NCI-H1436 (cell line): ENCODE measurements around the gene COL18A1.

Source experiments
- DNase-seq: peaks from one replicate; lab custom pipeline; 2025; lab: John Stamatoyannopoulos, UW

COL18A1 gene

DNA sequence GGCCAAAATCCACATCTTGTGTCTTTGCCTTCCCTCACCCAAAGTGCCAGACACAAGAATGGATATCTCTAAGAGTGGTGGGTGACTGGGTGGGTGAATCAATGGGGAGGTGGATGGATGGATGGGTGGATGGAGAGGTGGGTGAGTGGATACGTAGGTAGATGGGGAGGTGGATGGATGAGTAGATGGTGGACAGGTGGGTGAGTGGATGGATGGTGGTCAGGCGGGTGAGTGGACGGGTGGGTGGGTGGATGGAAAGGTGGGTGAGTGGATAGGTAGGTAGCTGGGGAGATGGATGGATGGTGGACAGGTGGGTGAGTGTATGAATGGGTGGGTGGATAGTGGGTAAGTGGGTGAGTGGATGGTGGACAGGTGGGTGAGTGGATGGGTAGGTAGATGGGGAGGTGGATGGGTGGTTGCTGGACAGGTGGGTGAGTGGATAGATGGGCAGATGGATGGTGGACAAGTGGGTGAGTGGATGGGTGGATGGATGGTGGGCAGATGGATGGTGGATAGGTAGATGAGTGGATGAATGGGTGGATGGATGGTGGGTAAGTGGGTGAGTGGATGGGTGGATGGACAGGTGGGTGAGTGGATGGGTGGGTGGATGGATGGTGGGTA is 103.0 kb downstream of the COL18A1 start:
- no peak for DNase-seq

DNA sequence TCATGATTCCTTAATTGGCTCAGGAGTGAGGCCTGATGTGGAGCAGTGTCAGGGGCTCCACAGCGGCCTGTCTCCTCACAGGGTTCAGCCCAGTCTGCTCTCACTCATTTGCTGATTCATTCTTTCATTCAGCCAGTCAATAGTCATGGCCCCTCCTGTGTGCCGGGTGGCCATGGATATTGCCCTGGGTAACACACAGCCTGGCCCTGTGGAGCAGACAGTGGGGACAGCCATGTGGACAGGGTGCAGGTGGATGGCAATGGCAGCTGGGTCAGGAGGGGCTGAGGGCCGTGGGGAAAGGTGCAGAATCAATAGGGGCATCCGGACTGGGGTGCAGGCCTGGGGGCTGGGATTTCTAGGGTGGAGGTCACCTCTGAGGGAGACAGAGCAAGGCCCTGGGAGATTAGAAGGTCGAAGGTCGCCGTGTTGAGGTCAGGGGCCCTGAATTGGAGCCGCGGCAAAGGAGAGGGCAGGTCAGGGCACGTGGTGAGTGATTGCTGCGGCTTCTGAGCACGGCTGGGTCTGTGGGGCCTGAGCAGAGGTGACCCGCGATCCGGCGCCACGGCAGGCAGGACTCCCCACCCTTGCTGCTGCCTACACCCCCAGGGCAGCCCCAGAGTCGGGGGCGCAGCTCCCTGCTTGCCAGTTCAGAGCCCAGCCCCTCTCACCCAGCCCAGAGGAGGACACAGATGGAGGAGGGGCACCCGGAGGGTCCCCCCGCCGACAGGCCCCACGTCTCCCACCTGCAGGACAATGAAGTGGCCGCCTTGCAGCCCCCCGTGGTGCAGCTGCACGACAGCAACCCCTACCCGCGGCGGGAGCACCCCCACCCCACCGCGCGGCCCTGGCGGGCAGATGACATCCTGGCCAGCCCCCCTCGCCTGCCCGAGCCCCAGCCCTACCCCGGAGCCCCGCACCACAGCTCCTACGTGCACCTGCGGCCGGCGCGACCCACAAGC is 103.9 kb downstream of the COL18A1 start:
- DNase-seq = no peak

DNA sequence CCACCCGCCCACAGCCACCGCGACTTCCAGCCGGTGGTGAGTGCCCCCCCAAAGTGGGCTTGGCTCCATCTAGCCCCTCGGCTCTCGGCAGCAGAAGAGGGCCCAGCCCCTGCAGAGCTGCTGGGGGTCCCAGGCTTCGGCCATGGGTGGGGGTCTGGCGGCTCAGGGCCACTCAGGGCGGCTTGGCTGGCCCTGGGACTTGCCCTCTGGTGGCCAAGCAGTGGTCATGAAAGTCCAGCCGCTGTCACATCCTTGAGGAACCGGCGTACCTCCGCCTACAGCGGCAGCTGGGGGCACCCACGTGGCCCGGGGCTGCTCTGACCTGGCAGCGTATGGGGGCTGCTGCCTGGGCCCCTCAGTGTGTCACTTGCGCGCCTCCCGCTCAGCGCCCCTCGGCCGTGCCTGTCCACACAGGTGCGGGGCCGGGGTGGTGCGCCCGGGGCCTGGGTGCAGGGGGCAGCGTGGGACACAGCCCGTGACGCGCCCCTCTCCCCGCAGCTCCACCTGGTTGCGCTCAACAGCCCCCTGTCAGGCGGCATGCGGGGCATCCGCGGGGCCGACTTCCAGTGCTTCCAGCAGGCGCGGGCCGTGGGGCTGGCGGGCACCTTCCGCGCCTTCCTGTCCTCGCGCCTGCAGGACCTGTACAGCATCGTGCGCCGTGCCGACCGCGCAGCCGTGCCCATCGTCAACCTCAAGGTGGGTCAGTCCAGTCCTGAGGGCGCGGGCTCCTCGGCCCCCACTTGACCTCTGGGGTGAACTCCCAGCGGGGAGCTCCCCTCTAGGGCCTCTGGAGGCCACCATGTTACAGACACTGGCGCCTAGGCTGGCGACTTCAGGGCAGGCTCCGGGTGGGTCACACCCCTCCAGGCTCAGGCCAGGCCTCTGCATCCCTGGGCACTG is 104.9 kb downstream of the COL18A1 start:
- no peak for DNase-seq

DNA sequence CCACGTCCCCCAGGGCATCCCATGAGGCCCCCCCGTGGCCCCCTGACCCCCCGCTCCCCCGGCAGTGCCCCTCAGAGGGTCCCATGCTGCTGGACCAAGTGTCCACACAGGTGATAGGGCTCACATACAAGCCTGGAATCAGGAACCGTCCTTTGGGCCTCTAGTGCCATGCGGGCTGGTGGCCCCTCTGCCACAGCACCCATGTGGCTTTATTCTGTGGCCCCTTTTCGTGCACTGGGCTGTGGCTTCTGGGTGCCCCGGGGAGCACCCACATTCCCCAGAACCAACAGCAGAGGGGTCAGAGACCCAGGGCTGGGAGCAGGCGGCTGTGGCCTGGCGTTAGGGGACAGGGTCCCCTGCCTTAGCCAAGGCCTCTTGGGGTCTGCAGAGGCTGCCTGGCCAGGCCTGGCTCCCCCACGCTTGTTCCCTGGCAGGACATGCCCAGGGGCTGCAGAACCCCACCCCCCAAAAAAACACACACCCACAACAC is 105.5 kb downstream of the COL18A1 start:
- DNase-seq = no peak

- no peak for DNase-seq
These were observed 106.0 kb downstream of the COL18A1 start for GRCh38 chr21:45511007-45511406.

DNA sequence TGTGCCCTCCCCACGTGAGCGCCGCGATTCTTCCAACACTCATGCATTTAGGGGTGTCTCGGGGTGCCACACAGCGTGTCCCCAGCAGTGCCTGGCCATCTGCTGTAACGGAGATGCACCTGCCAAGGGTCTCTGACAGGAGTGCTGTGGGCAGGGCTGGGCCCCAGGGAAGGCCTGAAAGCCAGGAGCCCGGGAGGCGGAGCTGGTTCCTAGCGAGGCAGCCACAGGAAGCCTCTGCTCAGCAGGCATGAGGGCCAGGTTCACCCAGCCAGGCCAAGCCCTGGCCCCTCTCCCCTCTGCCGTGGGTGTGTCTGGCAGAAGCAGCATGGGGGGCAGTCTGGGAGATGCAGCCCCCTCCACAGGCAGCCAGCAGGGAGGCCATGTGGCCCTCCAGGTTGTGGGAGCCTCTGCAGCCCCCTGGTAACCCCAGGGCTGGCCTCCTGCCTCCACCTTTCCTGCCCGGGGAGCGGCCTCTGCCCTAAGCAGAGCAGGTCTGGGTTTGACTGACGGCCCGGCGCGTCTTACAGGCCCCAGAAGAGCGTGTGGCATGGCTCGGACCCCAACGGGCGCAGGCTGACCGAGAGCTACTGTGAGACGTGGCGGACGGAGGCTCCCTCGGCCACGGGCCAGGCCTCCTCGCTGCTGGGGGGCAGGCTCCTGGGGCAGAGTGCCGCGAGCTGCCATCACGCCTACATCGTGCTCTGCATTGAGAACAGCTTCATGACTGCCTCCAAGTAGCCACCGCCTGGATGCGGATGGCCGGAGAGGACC is 106.9 kb downstream of the COL18A1 start:
- DNase-seq = no peak

DNA sequence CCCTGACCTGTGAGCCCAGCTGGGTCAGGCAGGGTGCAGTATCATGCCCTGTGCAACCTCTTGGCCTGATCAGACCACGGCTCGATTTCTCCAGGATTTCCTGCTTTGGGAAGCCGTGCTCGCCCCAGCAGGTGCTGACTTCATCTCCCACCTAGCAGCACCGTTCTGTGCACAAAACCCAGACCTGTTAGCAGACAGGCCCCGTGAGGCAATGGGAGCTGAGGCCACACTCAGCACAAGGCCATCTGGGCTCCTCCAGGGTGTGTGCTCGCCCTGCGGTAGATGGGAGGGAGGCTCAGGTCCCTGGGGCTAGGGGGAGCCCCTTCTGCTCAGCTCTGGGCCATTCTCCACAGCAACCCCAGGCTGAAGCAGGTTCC is 107.6 kb downstream of the COL18A1 start:
- no peak for DNase-seq

GRCh38 chr21:45513003-45513717 is 108.2 kb downstream of the COL18A1 start:
- DNase-seq = no peak

DNA sequence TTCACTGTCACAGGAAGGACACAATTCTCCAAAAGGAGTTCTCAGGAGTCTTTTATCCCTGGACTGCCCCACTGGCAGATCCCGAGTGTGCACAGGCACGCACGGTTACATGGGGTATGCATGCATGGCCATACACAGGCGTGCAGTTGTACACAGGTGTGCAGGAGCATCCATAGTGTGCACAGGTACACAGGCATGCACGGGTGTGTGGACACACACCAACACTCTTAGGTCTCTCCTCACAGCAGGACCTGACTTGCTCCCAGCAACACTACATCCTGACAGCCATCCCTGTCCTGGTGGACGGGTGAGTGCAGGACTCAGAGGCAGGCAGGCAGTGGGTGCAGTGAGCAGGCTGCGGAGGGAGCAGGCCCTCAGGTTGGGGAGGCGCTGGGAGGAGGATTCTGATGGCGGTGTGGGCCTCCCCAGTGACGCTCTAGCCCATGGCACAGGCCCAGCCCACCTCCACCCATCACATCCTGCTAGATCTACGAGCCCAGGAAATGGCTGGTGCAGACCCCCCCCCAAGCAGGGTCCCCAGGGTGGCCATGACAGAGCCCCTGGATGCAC is 108.9 kb downstream of the COL18A1 start:
- DNase-seq = no peak

DNA sequence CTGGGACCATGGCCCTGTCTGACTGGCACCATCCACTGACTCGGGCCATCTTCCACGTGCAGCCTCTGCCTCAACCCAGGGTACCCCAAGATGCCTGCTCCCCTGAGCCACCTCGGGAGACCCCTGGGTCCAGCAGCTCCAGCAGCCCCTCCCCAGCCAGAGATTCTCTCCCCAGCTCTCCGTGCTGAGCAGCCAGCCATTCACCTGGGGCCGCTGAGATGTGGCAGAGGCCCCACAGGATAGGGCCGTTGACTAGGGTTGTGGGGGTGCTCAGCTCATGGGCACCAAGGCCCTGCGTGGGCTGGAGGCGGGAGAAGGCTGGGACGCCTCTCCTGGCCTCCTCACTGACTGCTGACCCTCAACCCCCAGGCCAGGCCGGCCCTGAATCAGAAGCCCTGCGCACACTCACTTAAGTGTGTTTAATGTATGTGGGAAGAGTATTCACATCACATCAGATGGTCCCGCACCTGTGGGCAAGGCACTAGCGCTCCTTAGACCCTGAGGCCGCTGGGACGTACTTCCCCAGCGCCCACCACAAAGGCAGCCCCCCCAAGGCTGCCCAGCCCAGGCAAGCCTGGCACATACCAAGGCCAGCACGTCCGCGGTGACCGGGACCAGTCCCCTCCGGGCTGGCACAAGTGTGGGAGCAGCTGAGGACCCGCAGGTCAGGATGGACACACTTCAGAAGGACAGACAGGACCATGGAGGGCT is 109.5 kb downstream of the COL18A1 start:
- no peak for DNase-seq

GRCh38 chr21:45515241-45516061 is 110.5 kb downstream of the COL18A1 start:
- DNase-seq = no peak

- no peak for DNase-seq
These were observed 111.2 kb downstream of the COL18A1 start for GRCh38 chr21:45516071-45516670.

DNA sequence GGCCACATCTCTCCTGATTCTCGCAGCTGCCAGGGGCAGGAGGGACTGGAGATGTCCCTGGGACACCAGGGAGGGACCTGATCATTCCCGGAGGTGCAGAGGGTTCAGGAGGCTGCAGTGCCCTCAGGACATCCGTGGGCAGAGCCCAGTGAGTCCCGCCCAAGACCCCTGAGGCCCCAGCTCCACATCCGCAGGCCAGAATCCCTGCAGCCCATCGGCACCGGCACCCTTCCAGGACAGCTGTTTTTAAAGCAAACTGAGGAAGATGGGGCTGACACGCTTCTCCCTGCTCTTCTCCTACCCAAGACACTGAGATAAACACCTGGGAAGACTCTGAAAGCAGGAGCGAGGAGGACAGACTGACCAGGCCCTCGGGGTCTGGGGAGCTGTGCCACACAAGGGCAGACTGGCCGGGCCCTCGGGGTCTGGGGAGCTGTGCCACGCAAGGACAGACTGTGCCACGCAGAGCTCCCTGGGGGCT is 111.7 kb downstream of the COL18A1 start:
- DNase-seq = no peak

DNA sequence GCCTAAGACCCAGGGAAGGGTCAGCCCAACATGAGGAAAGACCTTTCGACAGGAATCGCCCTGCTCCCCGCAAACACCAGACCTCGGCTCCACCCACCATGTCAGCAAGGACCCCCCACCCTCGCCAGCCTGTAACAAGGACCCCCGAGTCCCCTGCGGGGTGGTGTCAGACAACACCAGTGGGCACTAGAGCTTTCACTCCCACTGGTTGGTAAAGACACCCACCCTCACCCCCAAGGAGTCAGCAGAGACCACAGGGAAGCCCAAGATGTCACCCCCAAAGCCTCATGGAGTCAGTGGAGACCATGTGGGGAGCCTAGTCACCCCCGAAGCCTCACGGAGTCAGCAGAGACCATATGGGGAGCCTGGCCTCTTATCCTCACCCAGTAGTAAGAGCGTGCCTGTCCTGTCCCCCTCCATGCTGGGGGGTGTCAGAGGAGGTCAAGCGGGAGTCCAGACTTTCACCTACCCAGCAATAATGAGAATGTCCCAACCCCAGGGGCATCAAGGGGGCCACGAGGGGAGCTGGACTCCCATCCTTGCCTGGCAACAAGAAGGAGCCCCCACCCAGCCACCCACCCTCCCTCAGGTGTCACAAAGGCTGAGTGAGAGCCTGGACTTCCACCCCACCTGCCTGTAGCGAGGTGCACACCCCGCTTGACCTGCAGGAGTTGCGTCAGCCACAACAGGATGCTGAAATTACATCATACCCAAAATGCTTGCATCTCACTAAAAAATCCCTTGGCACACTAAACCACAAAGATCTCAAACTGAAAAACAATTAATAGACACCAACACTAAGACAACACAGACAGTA is 112.5 kb downstream of the COL18A1 start:
- no peak for DNase-seq

- DNase-seq = no peak
These were observed 113.8 kb downstream of the COL18A1 start for GRCh38 chr21:45518742-45519141.

- DNase-seq = no peak
These were observed 114.2 kb downstream of the COL18A1 start for GRCh38 chr21:45519182-45519581.

- DNase-seq = no peak
These were observed 116.3 kb downstream of the COL18A1 start for GRCh38 chr21:45521241-45521640.
